ENCODE results near the gene TMEM94.

TMEM94 gene

DNA sequence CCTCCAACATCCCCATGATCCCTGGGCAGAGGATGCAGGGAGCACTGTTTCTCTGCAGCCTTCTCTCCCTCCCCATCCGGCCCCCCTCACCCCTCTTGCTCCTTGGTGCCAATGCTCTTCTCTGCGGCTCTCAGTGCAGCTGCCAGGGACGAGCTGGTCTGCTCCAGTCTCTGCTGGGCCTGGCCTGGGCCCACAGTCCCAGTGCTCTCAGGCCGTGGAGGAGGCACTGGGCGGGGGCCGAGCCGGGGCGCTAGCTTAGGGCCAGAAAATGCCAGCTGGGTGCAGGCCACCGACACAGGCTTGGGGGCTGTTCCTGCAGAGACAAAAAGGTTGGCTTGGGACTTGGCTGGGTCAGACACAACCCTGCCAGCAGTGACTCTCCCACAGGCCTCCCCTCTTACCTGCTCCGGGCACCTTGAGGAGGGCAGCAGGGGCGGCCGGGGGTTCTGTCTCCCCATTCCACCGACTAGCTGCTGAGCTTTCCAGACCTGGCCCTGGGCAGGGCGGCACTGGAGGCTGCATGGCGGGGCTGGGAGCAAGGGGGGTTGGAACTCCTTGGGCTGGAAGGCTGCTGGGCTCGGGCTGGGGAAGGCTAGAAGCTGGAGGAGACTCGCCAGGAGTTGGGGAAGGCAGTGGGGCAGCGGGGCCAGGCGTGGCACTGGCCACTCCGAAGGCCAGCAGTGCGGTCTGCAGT lies 45.1 kb downstream of the TMEM94 start:
- no peaks in the 10 kb centered on the region for H3K27me3 ChIP-seq (replicated peaks; ENCODE audit: control insufficient read depth, insufficient read depth, low read length)
- H3K4me1 ChIP-seq (ENCODE audit: control insufficient read depth, insufficient read depth, low read length): peaks cover 16% of the 10 kb centered on the region
- no peak overlapping the region for H3K4me3 ChIP-seq (ENCODE audit: low read length)
- no peak overlapping the region for H3K9ac ChIP-seq (ENCODE audit: low read length)
- DNase-seq (ENCODE audit: low read depth): no peak
- H3K36me3 ChIP-seq (ENCODE audit: control insufficient read depth, insufficient read depth, low read length, severe bottlenecking): peaks cover 27% of the 10 kb centered on the region
- H3K9me3 ChIP-seq (ENCODE audit: control insufficient read depth, low read length): no peaks in the 10 kb centered on the region

DNA sequence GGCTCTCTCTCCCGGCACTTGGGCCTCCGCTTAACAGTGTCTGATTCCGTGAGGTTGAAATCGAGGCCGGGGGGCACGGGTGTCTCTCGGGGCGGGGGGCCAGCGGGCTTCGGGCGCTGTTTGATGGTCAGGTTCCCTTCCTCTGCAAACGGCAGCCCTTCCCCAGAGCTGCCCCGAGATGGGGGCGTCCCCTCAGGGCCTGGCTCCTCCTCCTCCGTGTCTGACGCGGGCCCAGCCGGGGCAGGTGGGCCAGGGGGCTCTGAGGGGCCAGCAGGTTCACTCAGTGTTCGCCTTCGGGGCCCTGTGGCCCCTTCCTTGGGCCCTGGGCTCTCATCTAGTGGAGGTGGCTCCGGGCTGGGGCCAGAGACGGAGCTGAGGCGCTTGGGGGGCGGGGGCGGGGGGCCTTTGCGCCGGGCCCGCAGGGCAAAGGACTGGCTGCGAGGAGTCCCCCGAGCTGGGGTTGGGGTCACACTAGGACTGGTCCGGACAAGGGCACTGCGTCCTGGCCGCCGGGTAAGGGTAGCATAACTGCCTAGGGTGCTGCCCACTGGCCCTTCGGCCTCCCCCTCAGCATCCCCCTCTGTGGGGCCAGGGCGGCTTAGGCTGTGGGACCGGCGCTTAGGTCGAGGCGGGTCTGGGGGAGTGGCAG lies 45.8 kb downstream of the TMEM94 start:
- Histone ChIP-seq H3K4me1 (ENCODE audit: control insufficient read depth, insufficient read depth, low read length) (peaks cover 16% of the 10 kb centered on the region), H3K36me3 (ENCODE audit: control insufficient read depth, insufficient read depth, low read length, severe bottlenecking) (peaks cover 32% of the 10 kb centered on the region), H3K27me3 (replicated peaks; ENCODE audit: control insufficient read depth, insufficient read depth, low read length) (no peaks in the 10 kb centered on the region), H3K9ac (ENCODE audit: low read length) (no peak overlapping the region), H3K4me3 (ENCODE audit: low read length) (no peak overlapping the region), H3K9me3 (ENCODE audit: control insufficient read depth, low read length) (no peaks in the 10 kb centered on the region)
- no peak for DNase-seq (ENCODE audit: low read depth)

DNA sequence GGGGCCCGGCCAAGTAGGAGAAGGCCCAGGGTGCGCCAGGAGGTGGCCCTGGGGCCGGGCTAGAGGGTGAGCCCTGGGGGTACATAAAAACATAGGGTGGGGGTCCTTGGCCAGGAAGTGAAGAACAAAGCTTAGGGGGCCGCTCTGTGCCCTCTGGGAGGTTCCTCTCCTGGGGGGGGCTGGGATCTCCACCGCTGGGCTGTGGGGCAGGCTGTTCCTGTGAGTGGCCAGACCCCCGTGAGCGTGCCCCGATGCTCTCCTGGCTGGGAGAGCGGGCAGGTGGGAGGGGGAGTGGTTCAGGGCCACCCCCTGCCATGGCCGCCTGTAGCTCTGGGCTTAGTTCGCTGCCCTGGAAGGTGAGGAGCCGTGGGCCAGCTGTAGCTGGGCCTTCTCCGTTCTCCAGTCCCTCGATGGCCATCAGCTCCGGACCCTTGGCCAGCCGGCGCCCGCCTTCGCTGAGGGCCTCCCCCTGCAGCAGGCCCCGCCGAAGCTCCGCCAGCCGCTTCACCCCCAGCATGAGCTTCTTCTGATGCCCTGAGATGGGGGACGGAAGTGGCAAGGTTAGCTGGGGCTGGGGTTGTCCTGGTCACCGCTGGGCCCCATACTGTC lies 46.4 kb downstream of the TMEM94 start:
- H3K9ac ChIP-seq (ENCODE audit: low read length): no peak overlapping the region
- H3K9me3 ChIP-seq (ENCODE audit: control insufficient read depth, low read length): no peaks in the 10 kb centered on the region
- no peak overlapping the region for H3K4me3 ChIP-seq (ENCODE audit: low read length)
- no peak for DNase-seq (ENCODE audit: low read depth)
- peaks cover 29% of the 10 kb centered on the region for H3K36me3 ChIP-seq (ENCODE audit: control insufficient read depth, insufficient read depth, low read length, severe bottlenecking)
- peaks cover 16% of the 10 kb centered on the region for H3K4me1 ChIP-seq (ENCODE audit: control insufficient read depth, insufficient read depth, low read length)
- H3K27me3 ChIP-seq (replicated peaks; ENCODE audit: control insufficient read depth, insufficient read depth, low read length): no peaks in the 10 kb centered on the region

DNA sequence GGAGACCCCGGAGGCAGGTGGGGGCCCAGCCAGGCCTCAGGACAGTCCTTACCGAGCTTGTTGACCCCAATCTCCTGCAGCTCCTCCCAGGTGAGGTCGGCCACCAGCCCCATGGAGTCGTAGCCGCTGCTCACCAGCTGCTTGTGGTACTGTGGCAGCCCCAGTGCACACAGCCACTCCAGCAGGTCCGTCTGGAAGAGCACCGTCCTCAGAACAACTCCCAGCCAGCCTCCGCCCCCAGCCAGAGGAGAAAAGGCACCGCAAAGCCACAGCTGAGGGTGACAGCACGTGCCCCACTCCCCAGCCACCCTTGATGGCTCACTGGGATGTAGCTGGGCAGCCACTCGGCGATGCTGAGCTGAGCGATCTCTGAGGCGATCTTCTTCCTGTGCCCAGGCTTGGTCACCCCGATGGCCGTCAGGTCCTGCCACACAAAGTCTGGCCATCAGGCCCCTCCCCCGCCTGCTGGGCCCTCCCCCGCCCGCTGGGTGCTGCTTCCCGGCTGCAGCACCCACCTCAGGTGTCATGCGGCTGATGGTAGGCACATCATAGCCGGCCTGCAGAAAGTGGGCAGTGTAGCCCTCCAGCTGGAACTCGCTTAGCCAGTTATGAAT lies 47.0 kb downstream of the TMEM94 start:
- no peaks in the 10 kb centered on the region for H3K27me3 ChIP-seq (replicated peaks; ENCODE audit: control insufficient read depth, insufficient read depth, low read length)
- no peak overlapping the region for H3K4me3 ChIP-seq (ENCODE audit: low read length)
- DNase-seq (ENCODE audit: low read depth): no peak
- H3K9me3 ChIP-seq (ENCODE audit: control insufficient read depth, low read length): no peaks in the 10 kb centered on the region
- H3K4me1 ChIP-seq (ENCODE audit: control insufficient read depth, insufficient read depth, low read length): peaks cover 16% of the 10 kb centered on the region
- no peak overlapping the region for H3K9ac ChIP-seq (ENCODE audit: low read length)
- H3K36me3 ChIP-seq (ENCODE audit: control insufficient read depth, insufficient read depth, low read length, severe bottlenecking): peaks cover 24% of the 10 kb centered on the region

DNA sequence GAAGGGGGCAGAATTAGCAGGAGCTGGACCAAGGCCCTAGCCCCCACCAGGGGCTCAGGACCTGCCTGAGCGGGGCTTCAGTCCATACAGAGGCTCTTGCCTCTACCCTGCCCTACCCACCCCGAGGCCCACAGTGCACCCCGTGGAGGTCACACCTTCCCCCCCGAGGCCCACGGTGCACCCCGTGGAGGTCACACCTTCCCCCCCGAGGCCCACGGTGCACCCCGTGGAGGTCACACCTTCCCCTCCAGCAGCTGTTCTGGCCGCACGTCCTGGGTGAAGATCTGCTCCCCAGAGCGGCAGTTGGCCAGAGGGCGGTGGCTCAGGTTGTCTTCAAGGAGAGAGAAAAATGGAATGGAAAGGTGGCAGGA lies 47.5 kb downstream of the TMEM94 start:
- no peak overlapping the region for H3K9ac ChIP-seq (ENCODE audit: low read length)
- H3K36me3 ChIP-seq (ENCODE audit: control insufficient read depth, insufficient read depth, low read length, severe bottlenecking): peaks cover 20% of the 10 kb centered on the region
- peaks cover 16% of the 10 kb centered on the region for H3K4me1 ChIP-seq (ENCODE audit: control insufficient read depth, insufficient read depth, low read length)
- H3K4me3 ChIP-seq (ENCODE audit: low read length): no peak overlapping the region
- no peaks in the 10 kb centered on the region for H3K9me3 ChIP-seq (ENCODE audit: control insufficient read depth, low read length)
- DNase-seq (ENCODE audit: low read depth): no peak
- H3K27me3 ChIP-seq (replicated peaks; ENCODE audit: control insufficient read depth, insufficient read depth, low read length): no peaks in the 10 kb centered on the region

DNA sequence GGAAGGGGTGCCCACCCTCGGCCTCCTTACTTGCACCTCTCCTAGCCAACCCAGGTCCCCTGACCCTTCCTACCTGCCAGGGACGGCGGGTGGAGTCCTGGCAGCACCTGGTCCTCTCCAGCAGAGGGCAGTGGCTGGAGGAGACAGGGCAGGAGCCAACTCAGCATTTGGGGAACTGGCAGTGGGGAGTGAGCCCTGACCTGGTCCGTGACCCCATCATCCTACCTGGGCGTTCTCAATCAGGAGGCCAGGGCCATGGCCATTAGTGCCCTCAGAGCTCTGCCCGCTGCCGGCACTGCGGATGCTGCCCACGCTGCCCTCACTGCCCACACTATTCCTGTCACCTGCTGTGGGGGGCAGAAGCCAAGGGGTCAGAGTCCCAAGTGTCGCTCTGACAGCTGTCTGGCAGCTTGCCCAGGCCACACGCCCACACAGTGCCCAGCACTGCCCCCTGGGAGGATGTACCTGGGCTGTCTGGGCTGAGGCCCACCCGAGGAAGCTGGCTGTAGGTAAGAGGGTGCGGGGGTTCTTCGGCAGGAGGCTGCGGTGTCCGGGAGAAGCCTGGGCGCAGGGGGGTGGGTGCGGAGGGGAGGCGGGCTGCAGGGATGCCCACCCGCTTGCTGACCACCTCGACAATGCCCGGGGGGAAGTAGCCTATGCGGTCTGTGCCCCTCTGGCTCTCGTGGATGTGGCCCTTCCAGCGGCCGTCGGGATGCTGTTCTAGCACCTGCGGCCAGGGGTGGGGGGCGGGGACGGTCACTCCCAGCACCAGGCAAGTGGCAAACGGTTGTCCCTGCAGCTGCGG lies 48.1 kb downstream of the TMEM94 start:
- Histone ChIP-seq H3K9ac (ENCODE audit: low read length) (no peak overlapping the region), H3K36me3 (ENCODE audit: control insufficient read depth, insufficient read depth, low read length, severe bottlenecking) (peaks cover 17% of the 10 kb centered on the region), H3K4me1 (ENCODE audit: control insufficient read depth, insufficient read depth, low read length) (peaks cover 12% of the 10 kb centered on the region), H3K27me3 (replicated peaks; ENCODE audit: control insufficient read depth, insufficient read depth, low read length) (no peaks in the 10 kb centered on the region), H3K4me3 (ENCODE audit: low read length) (no peak overlapping the region), H3K9me3 (ENCODE audit: control insufficient read depth, low read length) (no peaks in the 10 kb centered on the region)
- peak; percentile 27 for DNase-seq (ENCODE audit: low read depth)

DNA sequence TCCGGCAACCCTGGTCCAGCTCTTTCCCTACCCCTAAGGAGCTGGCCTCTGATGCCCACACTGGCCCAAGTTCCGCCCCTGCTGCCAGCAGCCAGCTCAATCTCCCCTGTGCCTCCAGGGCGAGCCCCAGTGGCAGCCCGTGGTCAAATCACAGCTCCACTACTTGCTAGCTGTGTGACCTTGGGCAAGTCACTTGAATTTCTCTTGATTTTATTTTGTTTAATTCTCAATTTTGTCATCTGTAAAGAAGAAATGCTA lies 48.6 kb downstream of the TMEM94 start:
- Histone ChIP-seq H3K9ac (ENCODE audit: low read length) (no peak overlapping the region), H3K36me3 (ENCODE audit: control insufficient read depth, insufficient read depth, low read length, severe bottlenecking) (peaks cover 16% of the 10 kb centered on the region), H3K9me3 (ENCODE audit: control insufficient read depth, low read length) (no peaks in the 10 kb centered on the region), H3K27me3 (replicated peaks; ENCODE audit: control insufficient read depth, insufficient read depth, low read length) (no peaks in the 10 kb centered on the region), H3K4me3 (ENCODE audit: low read length) (no peak overlapping the region), H3K4me1 (ENCODE audit: control insufficient read depth, insufficient read depth, low read length) (peaks cover 6% of the 10 kb centered on the region)
- no peak for DNase-seq (ENCODE audit: low read depth)

DNA sequence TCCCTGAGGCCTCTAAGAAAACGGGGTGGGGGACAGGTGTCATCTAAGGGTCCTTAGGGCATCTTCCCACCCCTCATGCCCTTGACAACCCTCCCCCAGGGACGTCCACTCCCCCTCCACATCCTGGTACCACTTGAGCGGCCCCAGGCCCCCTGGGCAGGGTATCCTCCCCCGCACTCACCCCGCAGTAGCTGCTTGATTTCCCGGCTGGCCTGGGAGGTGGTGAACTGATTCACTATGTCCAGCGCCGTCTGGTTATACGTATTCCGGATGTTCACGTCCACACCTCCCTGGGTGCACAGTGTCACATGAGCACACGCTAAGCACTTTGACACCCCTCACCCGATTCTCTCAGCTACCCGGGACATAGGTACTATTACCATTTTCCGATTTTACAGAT lies 49.2 kb downstream of the TMEM94 start:
- no peaks in the 10 kb centered on the region for H3K27me3 ChIP-seq (replicated peaks; ENCODE audit: control insufficient read depth, insufficient read depth, low read length)
- DNase-seq (ENCODE audit: low read depth): no peak
- no peak overlapping the region for H3K9ac ChIP-seq (ENCODE audit: low read length)
- H3K36me3 ChIP-seq (ENCODE audit: control insufficient read depth, insufficient read depth, low read length, severe bottlenecking): peaks cover 12% of the 10 kb centered on the region
- H3K4me1 ChIP-seq (ENCODE audit: control insufficient read depth, insufficient read depth, low read length): peaks cover under 1% of the 10 kb centered on the region
- no peak overlapping the region for H3K4me3 ChIP-seq (ENCODE audit: low read length)
- H3K9me3 ChIP-seq (ENCODE audit: control insufficient read depth, low read length): no peaks in the 10 kb centered on the region

DNA sequence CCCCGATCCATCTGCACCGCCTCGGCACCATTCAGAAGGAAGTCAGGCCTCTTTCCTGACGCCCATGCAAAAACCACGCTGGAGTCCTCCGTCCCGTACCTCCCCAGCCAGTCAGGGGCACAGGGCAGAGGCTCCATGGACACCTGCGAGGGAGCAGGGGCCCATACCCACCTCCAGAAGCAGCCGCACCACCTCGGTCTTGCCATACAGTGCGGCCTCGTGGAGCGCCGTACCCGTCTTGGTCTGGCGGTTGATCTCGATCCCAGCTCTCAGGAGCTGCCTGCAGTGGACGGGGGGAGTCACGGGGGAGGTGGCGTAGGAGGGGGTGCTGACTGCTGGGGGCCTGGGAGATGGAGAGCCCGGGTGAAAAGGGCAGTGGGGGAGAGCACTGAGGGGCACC lies 49.7 kb downstream of the TMEM94 start:
- no peaks in the 10 kb centered on the region for H3K4me1 ChIP-seq (ENCODE audit: control insufficient read depth, insufficient read depth, low read length)

DNA sequence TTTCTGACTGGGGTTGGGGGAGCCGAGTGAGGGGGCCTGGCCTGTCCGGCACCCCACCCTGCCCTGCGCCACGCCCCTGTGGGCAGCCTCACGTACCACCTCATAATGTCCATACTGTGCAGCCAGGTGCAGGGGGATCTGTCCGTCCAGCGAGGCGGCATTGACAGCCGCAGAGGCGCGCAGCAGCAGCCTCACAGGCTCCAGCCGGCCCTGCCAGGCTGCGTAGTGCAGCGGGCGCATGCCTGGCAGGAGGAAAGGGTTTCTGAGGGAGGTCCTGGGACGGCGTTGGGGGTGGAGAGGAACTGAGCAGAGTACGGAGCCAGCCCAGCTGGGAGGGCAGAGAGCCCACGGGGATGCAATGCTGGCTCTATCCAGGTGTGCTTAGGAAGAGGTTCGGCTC lies 50.5 kb downstream of the TMEM94 start:
- Histone ChIP-seq H3K9ac (ENCODE audit: low read length) (no peak overlapping the region), H3K36me3 (ENCODE audit: control insufficient read depth, insufficient read depth, low read length, severe bottlenecking) (peaks cover 12% of the 10 kb centered on the region), H3K4me1 (ENCODE audit: control insufficient read depth, insufficient read depth, low read length) (peaks cover 3% of the 10 kb centered on the region), H3K4me3 (ENCODE audit: low read length) (no peak overlapping the region), H3K9me3 (ENCODE audit: control insufficient read depth, low read length) (no peaks in the 10 kb centered on the region), H3K27me3 (replicated peaks; ENCODE audit: control insufficient read depth, insufficient read depth, low read length) (no peaks in the 10 kb centered on the region)
- DNase-seq (ENCODE audit: low read depth): no peak

More for the DNA sequence above, 49.7 kb downstream of the TMEM94 start:
- Histone ChIP-seq H3K9ac (ENCODE audit: low read length) (no peak overlapping the region), H3K4me3 (ENCODE audit: low read length) (no peak overlapping the region), H3K9me3 (ENCODE audit: control insufficient read depth, low read length) (no peaks in the 10 kb centered on the region), H3K36me3 (ENCODE audit: control insufficient read depth, insufficient read depth, low read length, severe bottlenecking) (peaks cover 12% of the 10 kb centered on the region), H3K27me3 (replicated peaks; ENCODE audit: control insufficient read depth, insufficient read depth, low read length) (no peaks in the 10 kb centered on the region)
- DNase-seq (ENCODE audit: low read depth): no peak
